Measurements from ENCODE around the gene HEXB.

HEXB gene

GRCh38 chr5:74659172-74659571 lies 25.9 kb upstream of the HEXB start:
- DNase-seq (ENCODE audit: low spot score): no peak
- no peak for TF ChIP-seq CTCF (IDR thresholded peaks at IDR 0.05; ENCODE audit: extremely low read depth, missing control alignments)

GRCh38 chr5:74660140-74660539 lies 24.9 kb upstream of the HEXB start:
- DNase-seq (ENCODE audit: low spot score): no peak
- TF ChIP-seq CTCF (IDR thresholded peaks at IDR 0.05; ENCODE audit: extremely low read depth, missing control alignments): no peak

GRCh38 chr5:74660873-74661272 lies 24.2 kb upstream of the HEXB start:
- DNase-seq (ENCODE audit: low spot score): no peak
- no peak for TF ChIP-seq CTCF (IDR thresholded peaks at IDR 0.05; ENCODE audit: extremely low read depth, missing control alignments)

GRCh38 chr5:74664551-74664950 lies 20.5 kb upstream of the HEXB start:
- no peak for DNase-seq (ENCODE audit: low spot score)
- no peak for TF ChIP-seq CTCF (IDR thresholded peaks at IDR 0.05; ENCODE audit: extremely low read depth, missing control alignments)

GRCh38 chr5:74665273-74665672 lies 19.8 kb upstream of the HEXB start:
- no peak for DNase-seq (ENCODE audit: low spot score)
- TF ChIP-seq CTCF (IDR thresholded peaks at IDR 0.05; ENCODE audit: extremely low read depth, missing control alignments): no peak

- DNase-seq (ENCODE audit: low spot score): no peak
Measured at GRCh38 chr5:74665816-74666215, 19.2 kb upstream of the HEXB start.

GRCh38 chr5:74667396-74667795 lies 17.6 kb upstream of the HEXB start:
- TF ChIP-seq CTCF (IDR thresholded peaks at IDR 0.05; ENCODE audit: extremely low read depth, missing control alignments): no peak

More at GRCh38 chr5:74665816-74666215, 19.2 kb upstream of the HEXB start:
- TF ChIP-seq CTCF (IDR thresholded peaks at IDR 0.05; ENCODE audit: extremely low read depth, missing control alignments): no peak

More at GRCh38 chr5:74667396-74667795, 17.6 kb upstream of the HEXB start:
- no peak for DNase-seq (ENCODE audit: low spot score)

Data from GM20000 (cell line).